Epithelial cell of umbilical artery (primary cell): ENCODE results near the gene FBXL19. TPM values are rescaled to one million over a fixed set of nuclear protein-coding genes. Genes with fewer than 3 reads are reported as not detected.

Experiments used
- total RNA-seq: library from RNA; depleted of rRNA; stranded (reverse); fragments of >200 nt; gene quantifications from 2 replicates; pipeline ENCODE4 v1.2.3, GENCODE V29; 2014

Gene FBXL19, protein sequence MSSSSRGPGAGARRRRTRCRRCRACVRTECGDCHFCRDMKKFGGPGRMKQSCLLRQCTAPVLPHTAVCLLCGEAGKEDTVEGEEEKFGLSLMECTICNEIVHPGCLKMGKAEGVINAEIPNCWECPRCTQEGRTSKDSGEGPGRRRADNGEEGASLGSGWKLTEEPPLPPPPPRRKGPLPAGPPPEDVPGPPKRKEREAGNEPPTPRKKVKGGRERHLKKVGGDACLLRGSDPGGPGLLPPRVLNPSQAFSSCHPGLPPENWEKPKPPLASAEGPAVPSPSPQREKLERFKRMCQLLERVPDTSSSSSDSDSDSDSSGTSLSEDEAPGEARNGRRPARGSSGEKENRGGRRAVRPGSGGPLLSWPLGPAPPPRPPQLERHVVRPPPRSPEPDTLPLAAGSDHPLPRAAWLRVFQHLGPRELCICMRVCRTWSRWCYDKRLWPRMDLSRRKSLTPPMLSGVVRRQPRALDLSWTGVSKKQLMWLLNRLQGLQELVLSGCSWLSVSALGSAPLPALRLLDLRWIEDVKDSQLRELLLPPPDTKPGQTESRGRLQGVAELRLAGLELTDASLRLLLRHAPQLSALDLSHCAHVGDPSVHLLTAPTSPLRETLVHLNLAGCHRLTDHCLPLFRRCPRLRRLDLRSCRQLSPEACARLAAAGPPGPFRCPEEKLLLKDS
- 21.7 and 27.3 TPM in 2 replicates for total RNA-seq

DNA sequence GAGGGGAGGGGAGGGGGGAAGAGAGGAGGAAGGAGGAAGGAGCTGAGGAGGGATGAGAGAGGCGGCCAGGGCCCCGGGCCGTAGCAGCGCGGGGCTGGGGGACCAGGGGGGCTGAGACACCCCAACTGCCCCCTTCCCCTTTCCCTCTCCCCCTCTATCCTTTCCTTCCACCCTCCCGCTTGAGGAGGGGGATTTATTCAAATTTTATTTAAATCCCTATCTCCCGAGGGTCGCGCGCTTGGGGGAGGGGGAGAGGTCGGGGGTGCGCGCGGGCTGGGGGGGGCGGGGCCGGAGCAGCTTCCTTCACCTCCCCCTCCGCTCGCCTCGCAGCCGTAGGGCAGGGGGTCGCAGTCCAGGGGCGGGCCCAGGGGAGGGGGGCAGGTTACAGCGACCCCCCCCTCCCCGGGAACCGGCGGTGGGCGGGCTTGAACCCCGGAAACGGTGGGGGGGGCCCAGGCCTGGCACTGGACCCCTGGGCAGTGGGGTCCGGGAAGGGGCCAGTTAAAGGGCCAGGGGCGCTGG lies at the start of gene FBXL19:
Gene FBXL19, plus strand, starts transcription at position 19 of the 522 bp plus-strand sequence. CDS start 2,183 bp downstream, outside the sequence.

DNA sequence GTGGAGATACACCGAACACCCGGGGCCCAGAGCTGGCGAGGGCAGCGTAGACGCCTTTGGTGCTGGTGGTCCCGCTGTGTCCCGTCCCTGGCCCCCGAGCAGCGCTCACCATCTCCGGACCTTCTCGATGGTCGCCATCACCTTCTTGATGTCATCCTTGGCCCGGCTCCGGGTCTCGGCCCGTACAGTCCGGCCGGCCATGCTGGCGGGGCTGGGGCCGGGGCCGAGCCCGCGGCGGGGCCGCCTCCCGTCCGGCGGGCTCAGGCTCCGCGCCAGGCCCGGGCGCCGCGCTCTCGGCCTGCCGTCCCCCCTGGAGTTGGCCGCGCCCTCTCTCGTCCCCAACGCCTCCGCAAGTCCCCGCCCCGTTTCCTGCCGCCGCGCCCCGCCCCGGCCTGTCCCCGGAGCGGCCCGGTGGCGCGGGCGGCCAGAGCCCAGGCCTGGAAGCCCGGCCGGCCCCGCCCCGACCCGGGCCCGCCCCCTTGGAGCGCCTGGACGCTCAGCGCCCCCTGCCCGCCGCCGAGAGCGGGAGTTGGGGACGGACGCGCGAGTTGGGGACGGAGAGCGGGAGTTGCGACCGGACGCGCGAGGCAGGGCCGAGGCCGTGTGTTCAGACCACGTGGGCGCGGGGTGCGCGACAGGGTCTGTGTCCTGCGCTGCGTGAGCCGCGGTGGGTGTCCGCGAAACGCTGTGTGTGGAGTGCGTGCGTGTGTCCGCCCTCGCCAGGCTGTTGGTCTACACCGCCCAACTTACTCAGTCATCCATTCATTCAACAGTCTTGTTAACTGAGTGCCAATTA lies 29.4 kb upstream of the FBXL19 start, which contains the start of gene BCL7C:
Gene BCL7C, minus strand, starts transcription at position 334 of the 796 bp plus-strand sequence. Its CDS starts 133 bp downstream, at position 201.

DNA sequence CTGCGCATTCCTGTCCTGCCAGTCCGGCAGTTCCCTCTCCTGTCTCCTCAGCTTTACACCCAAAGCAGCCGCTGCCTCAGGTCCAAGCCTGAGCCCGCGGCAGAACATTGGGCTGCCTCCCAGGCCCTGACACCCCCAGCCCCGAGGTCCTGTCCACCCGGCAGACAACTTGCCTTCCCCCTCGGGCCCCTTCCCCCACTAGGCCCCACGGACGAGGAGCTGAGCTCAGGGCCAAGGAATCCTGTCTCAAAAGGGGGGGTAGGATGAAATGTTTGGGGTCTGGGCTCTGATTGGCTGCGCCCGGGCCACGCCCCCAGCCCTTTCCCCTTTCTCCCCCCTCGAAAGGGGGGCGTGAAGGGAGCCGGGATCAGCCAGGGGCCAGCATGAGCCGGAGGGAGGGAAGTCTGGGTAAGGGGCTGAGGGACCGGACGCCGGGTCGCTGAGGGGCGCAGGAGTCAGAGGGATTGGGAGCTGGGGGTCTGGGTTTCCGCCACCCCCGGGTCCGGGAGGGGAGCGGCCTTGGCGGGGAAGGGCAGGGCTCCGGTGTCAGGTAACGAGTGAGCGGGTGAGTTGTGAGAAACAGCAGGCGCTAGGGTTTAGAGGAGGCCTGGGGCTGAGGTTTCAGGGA lies 27.0 kb upstream of the FBXL19 start, which contains the start of gene CTF1:
Gene CTF1, plus strand, starts transcription at position 354 of the 628 bp plus-strand sequence. Its CDS starts 30 bp downstream, at position 384.

DNA sequence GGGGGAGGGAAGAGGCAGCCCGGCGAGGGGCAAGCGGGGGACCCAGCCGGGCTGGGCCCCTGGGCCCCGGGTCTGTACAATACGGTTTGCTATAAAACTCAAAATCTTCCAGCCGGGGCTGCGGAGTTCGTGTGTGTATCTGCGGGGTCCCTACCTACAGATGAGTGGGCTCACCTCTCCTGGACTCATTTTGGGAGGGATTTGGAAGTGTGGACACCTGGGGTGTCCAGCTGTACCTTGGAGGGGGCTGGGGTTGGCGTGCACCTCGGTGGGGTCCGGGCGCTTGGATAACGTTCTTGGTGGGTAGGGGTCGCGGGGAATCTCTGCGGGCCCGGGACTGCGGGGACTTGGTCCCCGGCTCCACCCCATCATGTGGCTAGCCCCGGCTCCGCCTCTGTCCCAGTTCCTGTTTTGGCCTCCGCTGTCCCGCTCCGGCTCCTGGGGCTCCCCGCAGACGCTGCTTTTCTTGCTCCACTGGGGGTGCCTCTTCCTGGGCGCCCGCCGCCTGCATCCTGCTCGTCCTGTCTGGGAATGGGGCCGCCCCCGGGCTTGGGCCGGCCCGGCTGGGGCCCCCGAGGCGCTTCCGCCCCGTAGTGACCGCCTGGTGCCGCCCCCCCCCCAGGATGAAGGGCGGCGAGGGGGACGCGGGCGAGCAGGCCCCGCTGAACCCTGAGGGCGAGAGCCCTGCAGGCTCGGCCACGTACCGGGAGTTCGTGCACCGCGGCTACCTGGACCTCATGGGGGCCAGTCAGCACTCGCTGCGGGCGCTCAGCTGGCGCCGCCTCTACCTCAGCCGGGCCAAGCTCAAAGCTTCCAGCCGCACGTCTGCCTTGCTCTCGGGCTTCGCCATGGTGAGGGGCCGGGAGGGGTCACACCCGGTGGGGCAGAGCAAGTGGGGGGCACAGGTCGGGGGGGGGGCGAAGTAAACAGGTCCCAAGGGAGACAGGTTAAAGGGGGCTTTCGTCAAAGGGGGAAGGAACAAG lies 25.6 kb downstream of the FBXL19 start, which contains the start of gene ORAI3:
Gene ORAI3, plus strand, starts transcription at position 402 of the 983 bp plus-strand sequence. Its CDS starts 222 bp downstream, at position 624.

DNA sequence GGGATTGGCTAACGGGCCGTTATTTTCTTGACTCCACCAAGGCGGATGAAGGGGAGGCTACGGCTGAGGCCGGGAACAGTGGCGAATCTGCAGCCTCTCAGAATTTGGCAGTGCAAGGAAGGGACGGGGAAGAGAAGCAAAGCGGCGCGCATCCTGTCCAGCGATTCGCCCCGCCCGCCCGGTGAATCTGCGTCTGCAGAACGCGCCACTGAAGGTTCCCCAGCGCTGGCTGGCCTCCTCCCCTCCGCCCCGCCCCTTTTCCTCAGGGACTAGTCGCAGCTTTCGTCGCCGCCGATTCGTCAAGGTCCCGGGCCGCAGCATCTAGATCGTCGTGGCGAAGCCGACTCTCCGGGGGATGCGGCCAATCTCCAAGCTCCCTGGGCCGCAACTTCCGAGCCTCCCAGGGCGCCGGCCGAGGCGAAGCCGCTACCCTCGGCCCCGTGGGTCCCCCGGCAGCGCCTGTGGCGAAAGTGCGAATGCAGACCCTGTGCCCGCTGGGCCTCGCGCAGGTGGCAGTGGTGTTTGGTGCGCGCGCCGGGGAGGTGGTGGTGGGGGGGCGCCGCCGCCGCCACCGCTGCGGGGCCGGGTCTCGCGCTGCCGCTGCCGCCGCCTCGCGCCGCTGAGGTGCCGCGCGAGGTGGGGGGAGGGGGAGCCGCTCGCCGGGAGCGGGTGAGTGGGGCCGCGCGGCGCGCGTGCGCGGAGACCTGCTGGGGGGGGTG lies 34.2 kb downstream of the FBXL19 start, which contains the start of gene SETD1A:
Gene SETD1A, plus strand, starts transcription at position 299 of the 719 bp plus-strand sequence. CDS start 978 bp downstream, outside the sequence.

DNA sequence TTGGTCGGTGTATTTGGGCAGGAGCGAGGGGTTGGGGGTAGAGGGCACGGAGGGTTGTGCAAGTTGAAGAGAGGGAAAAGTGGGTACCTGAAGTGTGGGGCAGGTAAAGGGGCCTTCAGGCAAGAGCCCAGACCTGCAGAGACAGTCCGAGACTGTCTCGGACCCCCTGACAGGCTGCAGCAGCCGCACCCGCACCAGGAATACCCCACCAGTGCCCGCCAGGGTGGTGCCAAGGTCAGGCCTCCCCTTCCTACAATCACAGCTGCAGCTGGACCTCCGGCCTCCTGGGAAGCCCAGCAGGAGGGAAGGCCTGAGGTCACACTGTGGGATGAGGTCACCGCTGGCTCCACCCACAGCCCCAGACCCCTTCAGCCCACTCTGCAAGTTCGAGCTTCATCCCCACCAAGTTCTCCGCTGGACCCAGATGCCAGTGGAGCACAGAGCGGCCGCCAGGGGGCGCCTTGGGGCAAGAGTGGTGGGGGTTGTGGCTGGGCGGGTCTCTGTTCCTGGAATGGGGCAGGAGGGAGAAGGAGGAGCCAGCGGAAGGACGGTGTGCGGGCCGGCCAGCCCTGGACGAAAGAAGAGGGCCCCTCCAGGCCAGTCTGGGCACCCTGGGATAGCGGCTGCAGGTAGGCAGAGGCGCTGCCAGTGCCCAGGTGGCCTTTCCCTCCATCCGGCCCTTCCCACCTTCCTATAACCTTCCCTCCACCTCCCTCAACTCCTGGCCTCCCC lies 61.5 kb downstream of the FBXL19 start, which contains the start of gene HSD3B7:
Gene HSD3B7, plus strand, starts transcription at position 539 of the 732 bp plus-strand sequence. CDS start 452 bp downstream, outside the sequence.

Other genes with a start within 250 kb of the FBXL19 start
- 15.9 and 30.9 TPM in 2 replicates for gene SRCAP, start 224.4 kb upstream of the FBXL19 start, total RNA-seq
- gene PHKG2, start 175.1 kb upstream of the FBXL19 start, total RNA-seq, result 23.7 and 24.5 TPM in 2 replicates
- gene CFAP119, start 161.5 kb upstream of the FBXL19 start, total RNA-seq, result 1.5 and 1.6 TPM in 2 replicates
- gene RNF40, start 161.2 kb upstream of the FBXL19 start, total RNA-seq, result 57.8 and 73.3 TPM in 2 replicates
- 4.4 and 5.8 TPM in 2 replicates for gene ZNF629, start 136.4 kb upstream of the FBXL19 start, total RNA-seq
- gene BCL7C, start 29.5 kb upstream of the FBXL19 start, total RNA-seq, result 32.2 and 37.2 TPM in 2 replicates
- under 0.01 TPM in 1 of 2 replicates, not detected in the other for gene CTF1, start 27.0 kb upstream of the FBXL19 start, total RNA-seq
- 18.8 and 21.1 TPM in 2 replicates for gene ORAI3, start 25.5 kb downstream of the FBXL19 start, total RNA-seq
- 1.6 and 2.1 TPM in 2 replicates for gene SETD1A, start 34.2 kb downstream of the FBXL19 start, total RNA-seq
- 2.3 and 2.6 TPM in 2 replicates for gene HSD3B7, start 61.6 kb downstream of the FBXL19 start, total RNA-seq
- under 0.01 TPM in 2 replicates for gene STX1B, start 87.1 kb downstream of the FBXL19 start, total RNA-seq
- gene STX4, start 110.0 kb downstream of the FBXL19 start, total RNA-seq, result 15.9 and 20.4 TPM in 2 replicates
- 6.8 and 9.7 TPM in 2 replicates for gene ZNF668, start 150.7 kb downstream of the FBXL19 start, total RNA-seq
- 9.1 and 11.0 TPM in 2 replicates for gene ZNF646, start 150.8 kb downstream of the FBXL19 start, total RNA-seq
- 0.32 and 1.2 TPM in 2 replicates for gene PRSS53, start 165.4 kb downstream of the FBXL19 start, total RNA-seq
- gene VKORC1, start 171.2 kb downstream of the FBXL19 start, total RNA-seq, result 82.5 and 95.8 TPM in 2 replicates
- 15.6 and 15.7 TPM in 2 replicates for gene BCKDK, start 184.8 kb downstream of the FBXL19 start, total RNA-seq
- 32.8 and 37.7 TPM in 2 replicates for gene KAT8, start 194.1 kb downstream of the FBXL19 start, total RNA-seq
- not detected in 2 replicates for gene PRSS8, start 212.2 kb downstream of the FBXL19 start, total RNA-seq
- gene PRSS36, start 226.5 kb downstream of the FBXL19 start, total RNA-seq, result 0.32 and 1.5 TPM in 2 replicates